Stomach smooth muscle (tissue), 2 donors: ENCODE data around the gene RALGPS1.

Source experiments
- H3K27ac ChIP-seq: one replicate; pipeline ENCODE4 v1.7.0; 2013; ENCODE audit warnings: mild to moderate bottlenecking, low read length, inconsistent platforms
- H3K27me3 ChIP-seq, 2 donors: one replicate each; pipeline ENCODE4 v1.7.0; 2013; ENCODE audit warnings: low read length in 2 of 2; ENCODE audit not compliant: insufficient read depth in 2 of 2, control insufficient read depth in 1 of 2
- H3K36me3 ChIP-seq, 2 donors: one replicate each; pipeline ENCODE4 v1.7.0; 2013; ENCODE audit warnings: low read length in 2 of 2; ENCODE audit not compliant: control insufficient read depth in 2 of 2, insufficient read depth in 2 of 2
- H3K4me1 ChIP-seq: one replicate; pipeline ENCODE4 v1.7.0; 2013; ENCODE audit warnings: low read length; ENCODE audit not compliant: control insufficient read depth, insufficient read depth
- H3K4me3 ChIP-seq, 2 donors: one replicate each; pipeline ENCODE4 v1.7.0; 2013; ENCODE audit warnings: low read length in 2 of 2
- H3K9ac ChIP-seq, 2 donors: one replicate each; pipeline ENCODE4 v1.7.0; 2013; ENCODE audit warnings: low read length in 2 of 2, mild to moderate bottlenecking in 1 of 2
- H3K9me3 ChIP-seq, 2 donors: one replicate each; pipeline ENCODE4 v1.7.0; 2013; ENCODE audit warnings: low read length in 2 of 2; ENCODE audit not compliant: control insufficient read depth in 2 of 2
- donor health status: healthy.
- donor health status: Pancreatic carcinoma.

RALGPS1 gene

GRCh38 chr9:127055745-127056402 lies 141.3 kb downstream of the RALGPS1 start:
- H3K27me3 ChIP-seq: no peaks in the 10 kb centered on the region
- H3K27ac ChIP-seq: no peak overlapping the region
- no peak overlapping the region for H3K4me3 ChIP-seq
- peaks cover 54% of the 10 kb centered on the region for H3K4me1 ChIP-seq
- peaks cover 0 to 2% of the 10 kb centered on the region in 2 donors for H3K36me3 ChIP-seq
- no peaks in the 10 kb centered on the region for H3K9me3 ChIP-seq
- H3K9ac ChIP-seq: no peak overlapping the region

GRCh38 chr9:127056446-127056845 lies 141.9 kb downstream of the RALGPS1 start:
- H3K4me1 ChIP-seq: peaks cover 52% of the 10 kb centered on the region
- H3K36me3 ChIP-seq: peaks cover 0 to 2% of the 10 kb centered on the region in 2 donors
- no peak overlapping the region for H3K4me3 ChIP-seq
- no peak overlapping the region for H3K9ac ChIP-seq
- H3K27me3 ChIP-seq: no peaks in the 10 kb centered on the region
- no peak overlapping the region for H3K27ac ChIP-seq
- H3K9me3 ChIP-seq: no peaks in the 10 kb centered on the region

GRCh38 chr9:127058011-127058644 lies 143.5 kb downstream of the RALGPS1 start:
- Histone ChIP-seq H3K4me3 (no peak overlapping the region), H3K27me3 (no peaks in the 10 kb centered on the region), H3K9me3 (no peaks in the 10 kb centered on the region), H3K36me3 (peaks cover 0 to 2% of the 10 kb centered on the region in 2 donors), H3K9ac (no peak overlapping the region), H3K4me1 (peaks cover 40% of the 10 kb centered on the region), H3K27ac (no peak overlapping the region)

GRCh38 chr9:127058645-127059021 lies 144.1 kb downstream of the RALGPS1 start:
- Histone ChIP-seq H3K27ac (no peak overlapping the region), H3K27me3 (no peaks in the 10 kb centered on the region), H3K9me3 (no peaks in the 10 kb centered on the region), H3K4me3 (no peak overlapping the region), H3K9ac (no peak overlapping the region), H3K4me1 (peaks cover 35% of the 10 kb centered on the region), H3K36me3 (peaks cover 0 to 2% of the 10 kb centered on the region in 2 donors)

GRCh38 chr9:127059030-127059429 lies 144.4 kb downstream of the RALGPS1 start:
- no peak overlapping the region for H3K4me3 ChIP-seq
- H3K27ac ChIP-seq: no peak overlapping the region
- H3K4me1 ChIP-seq: peaks cover 31% of the 10 kb centered on the region
- no peaks in the 10 kb centered on the region for H3K27me3 ChIP-seq
- H3K36me3 ChIP-seq: peaks cover 0 to 2% of the 10 kb centered on the region in 2 donors
- H3K9me3 ChIP-seq: no peaks in the 10 kb centered on the region
- no peak overlapping the region for H3K9ac ChIP-seq

GRCh38 chr9:127059765-127060361 lies 145.3 kb downstream of the RALGPS1 start:
- Histone ChIP-seq H3K36me3 (peaks cover 0 to 2% of the 10 kb centered on the region in 2 donors), H3K4me3 (no peak overlapping the region), H3K27ac (no peak overlapping the region), H3K4me1 (peaks cover 24% of the 10 kb centered on the region), H3K9ac (no peak overlapping the region), H3K27me3 (no peaks in the 10 kb centered on the region), H3K9me3 (no peaks in the 10 kb centered on the region)

GRCh38 chr9:127061411-127061810 lies 146.8 kb downstream of the RALGPS1 start:
- Histone ChIP-seq H3K4me3 (no peak overlapping the region), H3K9ac (no peak overlapping the region), H3K27ac (no peak overlapping the region), H3K36me3 (peaks cover 0 to 2% of the 10 kb centered on the region in 2 donors), H3K27me3 (no peaks in the 10 kb centered on the region), H3K4me1 (peaks cover 18% of the 10 kb centered on the region), H3K9me3 (no peaks in the 10 kb centered on the region)

- no peak overlapping the region for H3K9ac ChIP-seq
- H3K36me3 ChIP-seq: no peaks in the 10 kb centered on the region
- no peaks in the 10 kb centered on the region for H3K27me3 ChIP-seq
- no peak overlapping the region for H3K4me3 ChIP-seq
- no peak overlapping the region for H3K27ac ChIP-seq
- H3K9me3 ChIP-seq: no peaks in the 10 kb centered on the region
- H3K4me1 ChIP-seq: peaks cover 2% of the 10 kb centered on the region
Measured at GRCh38 chr9:127064335-127064734, 149.8 kb downstream of the RALGPS1 start.

- Histone ChIP-seq H3K9me3 (no peaks in the 10 kb centered on the region), H3K9ac (no peak overlapping the region), H3K27me3 (no peaks in the 10 kb centered on the region), H3K4me3 (no peak overlapping the region), H3K36me3 (peaks cover 0 to 5% of the 10 kb centered on the region in 2 donors), H3K4me1 (no peaks in the 10 kb centered on the region), H3K27ac (no peak overlapping the region)
Measured at GRCh38 chr9:127065592-127065991, 151.0 kb downstream of the RALGPS1 start.

GRCh38 chr9:127066060-127066850 lies 151.7 kb downstream of the RALGPS1 start:
- Histone ChIP-seq H3K27me3 (no peaks in the 10 kb centered on the region), H3K27ac (no peak overlapping the region), H3K9ac (no peak overlapping the region), H3K36me3 (peaks cover 0 to 5% of the 10 kb centered on the region in 2 donors), H3K9me3 (no peaks in the 10 kb centered on the region), H3K4me3 (no peak overlapping the region), H3K4me1 (no peaks in the 10 kb centered on the region)
